Lower leg skin (tissue), 3 donors: ENCODE results near the gene HOMER1.

Source experiments
- CTCF ChIP-seq, 3 donors: fragments of 450-650 bp; IDR thresholded peaks; one replicate each; pipeline ENCODE4 v1.5.1; 2016; ENCODE audit warnings: antibody characterized with exemption in 3 of 3, mild to moderate bottlenecking in 3 of 3, moderate library complexity in 2 of 3
- POLR2A ChIP-seq, 2 donors: fragments of 450-650 bp; IDR thresholded peaks; one replicate each; pipeline ENCODE4 v1.6.1; 2016 to 2017; ENCODE audit warnings: antibody characterized with exemption in 2 of 2, mild to moderate bottlenecking in 1 of 2, moderate library complexity in 1 of 2

DNA sequence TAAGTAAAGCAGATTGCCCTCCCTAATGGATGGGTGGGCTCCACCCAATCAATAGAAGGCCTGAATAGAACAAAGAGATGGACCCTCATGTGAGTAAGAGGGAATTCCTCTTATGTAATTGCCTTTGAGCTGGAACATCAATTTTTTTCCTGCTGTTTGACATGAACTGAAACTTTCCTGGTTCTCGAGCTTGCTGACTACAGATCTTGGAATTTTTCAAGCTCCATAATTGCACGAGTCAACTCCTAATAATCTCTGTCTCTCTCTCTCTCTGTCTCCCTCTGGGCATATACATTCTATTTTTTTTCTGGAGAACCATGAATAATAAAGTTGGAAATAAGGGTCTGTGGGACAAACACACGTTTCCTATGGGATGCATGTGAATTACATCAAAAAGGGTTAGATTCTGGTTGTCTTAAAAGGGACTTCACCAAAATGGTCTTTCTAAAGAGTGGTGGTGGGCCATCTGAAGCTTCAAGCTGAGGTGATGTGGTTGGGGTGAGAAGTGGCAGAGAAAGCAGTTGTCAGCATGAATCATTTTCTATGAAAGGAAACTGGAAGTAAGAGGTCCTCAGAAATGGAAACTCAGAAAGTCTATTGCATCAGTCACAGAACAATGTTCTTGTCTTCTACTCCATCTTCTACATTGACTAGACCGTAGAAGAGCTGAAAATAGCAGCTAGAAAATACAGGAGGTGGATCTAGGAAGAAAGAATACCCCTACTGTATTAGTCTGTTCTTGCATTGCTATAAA is 47.0 kb upstream of the HOMER1 start:
- no peak for TF ChIP-seq CTCF (IDR thresholded peaks at IDR 0.05)
- TF ChIP-seq POLR2A (IDR thresholded peaks at IDR 0.05) = no peak
